PFSK-1 (cell line): ENCODE measurements around the gene PPM1F.

Experiments
- FOXP2 ChIP-seq: optimal IDR thresholded peaks from 2 replicates; pipeline ENCODE3; 2011; ENCODE audit warnings: borderline replicate concordance, control low read depth, inconsistent platforms; ENCODE audit not compliant: insufficient read depth; ENCODE audit errors: extremely low read length, extremely low read depth
- POLR2AphosphoS5 ChIP-seq: IDR thresholded peaks from 2 replicates; pipeline ENCODE4 v1.6.1; 2012; ENCODE audit warnings: low read depth, mild to moderate bottlenecking, control low read depth, low read length, moderate library complexity
- REST ChIP-seq, 2 experiments: IDR thresholded peaks; 2 replicates each; pipeline versions ENCODE4 v1.6.1 to v1.8.0; 2011 to 2012; ENCODE audit warnings: low read depth in 2 of 2, low read length in 2 of 2, control low read depth in 1 of 2, inconsistent platforms in 1 of 2, mild to moderate bottlenecking in 1 of 2, moderate library complexity in 1 of 2; ENCODE audit not compliant: insufficient read depth in 1 of 2
- TAF1 ChIP-seq: IDR thresholded peaks from 2 replicates; pipeline ENCODE4 v1.6.1; 2012; ENCODE audit warnings: low read length, control low read depth, borderline replicate concordance; ENCODE audit not compliant: insufficient read depth

GRCh38 chr22:21978564-21979386 lies 26.1 kb upstream of the PPM1F start:
- TF ChIP-seq POLR2AphosphoS5 (no peak), REST (IDR thresholded peaks at IDR 0.05; ENCODE audit: insufficient read depth in 1 of 2, low read depth in 2 of 2, low read length in 2 of 2) (no peak), FOXP2 (no peak), TAF1 (no peak)
